Stomach (tissue), 9 donors: Measurements from ENCODE around the gene AREG. TPM values are rescaled to one million over a fixed set of nuclear protein-coding genes. Genes with fewer than 3 reads are reported as not detected.

ENCODE experiments used
- DNase-seq, 2 donors: peaks; one replicate each; pipeline versions ENCODE4 v3.0.0 to v3.0.0-alpha.2; 2013 to 2019
- H3K27ac ChIP-seq, 5 donors: fragments of 200-600 bp in 4 of 5; sonication (generic) in 4 of 5; one replicate each; pipeline ENCODE4 v1.5.1; 2013 to 2019; ENCODE audit warnings: mild to moderate bottlenecking in 1 of 5, moderate library complexity in 1 of 5
- H3K27me3 ChIP-seq, 3 donors: fragments of 200-600 bp; sonication (generic); one replicate each; pipeline ENCODE4 v1.5.1; 2017 to 2019; ENCODE audit warnings: mixed run types in 1 of 3
- H3K36me3 ChIP-seq, 4 donors: fragments of 200-600 bp; sonication (generic); 1 replicate in 3 of 4; 2 replicates in 1 of 4; pipeline ENCODE4 v1.5.1; 2016 to 2019
- H3K4me1 ChIP-seq, 4 donors: fragments of 200-600 bp; sonication (generic); one replicate each; pipeline ENCODE4 v1.5.1; 2016 to 2019
- H3K4me3 ChIP-seq, 4 donors: fragments of 200-600 bp; sonication (generic) in 3 of 4; one replicate each; pipeline ENCODE4 v1.5.1; 2016 to 2019; ENCODE audit warnings: mild to moderate bottlenecking in 1 of 4
- H3K9me3 ChIP-seq, 4 donors: fragments of 200-600 bp; sonication (generic); one replicate each; pipeline ENCODE4 v1.5.1; 2016 to 2019
- EP300 ChIP-seq: sonication (generic); formaldehyde crosslinking; IDR thresholded peaks from one replicate; pipeline ENCODE4 v1.6.1; 2017; ENCODE audit warnings: antibody characterized with exemption
- POLR2A ChIP-seq, 4 donors: fragments of 450-650 bp; IDR thresholded peaks; one replicate each; pipeline ENCODE4 v1.6.1; 2016; ENCODE audit warnings: antibody characterized with exemption in 4 of 4, control low read depth in 2 of 4, mild to moderate bottlenecking in 1 of 4, moderate library complexity in 1 of 4
- POLR2AphosphoS5 ChIP-seq, 3 donors: sonication (generic); formaldehyde crosslinking; IDR thresholded peaks; one replicate each; pipeline ENCODE4 v1.6.1; 2016; ENCODE audit warnings: antibody characterized with exemption in 3 of 3
- WGBS, 5 donors: extraction: QIAGEN DNeasy Blood & Tissue Kit in 3 of 5; methylation state at CpG; one replicate each; pipeline versions ENCODE4 v1.1.5 to v1.1.7; 2013 to 2018; 5-methylcytosine and 5-hydroxymethylcytosine counted together
- intact Hi-C: fragments of 100-400 bp; cut with DNase I; formaldehyde crosslinking; loops from one replicate; pipeline ENCODE4 v1.15.1; 2023; ENCODE audit warnings: low total_unique reads
- polyA plus RNA-seq, 3 donors: library from polyadenylated mRNA; stranded (reverse); fragments of 200-250 nt; gene quantifications; one replicate each; pipeline ENCODE4 v1.2.3, GENCODE V29; 2013
- total RNA-seq, 5 donors: library from RNA; depleted of rRNA; stranded (reverse); fragments of >200 nt; gene quantifications; one replicate each; pipeline versions ENCODE4 v1.1.0 to v1.2.3, GENCODE V29; 2014 to 2016
- TF ChIP-seq, protein P1 (sequence below), 7 experiments: fragments of 450-650 bp in 4 of 7; fragments of 200-600 bp in 3 of 7; sonication (generic) in 3 of 7; IDR thresholded peaks; one replicate each; pipeline ENCODE4 v1.5.1; 2016 to 2019; ENCODE audit warnings: antibody characterized with exemption in 7 of 7, control low read depth in 2 of 7, mild to moderate bottlenecking in 1 of 7
- donor health status: healthy with polysubstance abuse.
- donor health status: Bipolar disorder and iron deficiency.
- donor health status: healthy.

The AREG gene
- total and polyA plus RNA-seq, 8 donors, result 4.3 to 23.0 (median 14.0) TPM; not detected in 1

DNA sequence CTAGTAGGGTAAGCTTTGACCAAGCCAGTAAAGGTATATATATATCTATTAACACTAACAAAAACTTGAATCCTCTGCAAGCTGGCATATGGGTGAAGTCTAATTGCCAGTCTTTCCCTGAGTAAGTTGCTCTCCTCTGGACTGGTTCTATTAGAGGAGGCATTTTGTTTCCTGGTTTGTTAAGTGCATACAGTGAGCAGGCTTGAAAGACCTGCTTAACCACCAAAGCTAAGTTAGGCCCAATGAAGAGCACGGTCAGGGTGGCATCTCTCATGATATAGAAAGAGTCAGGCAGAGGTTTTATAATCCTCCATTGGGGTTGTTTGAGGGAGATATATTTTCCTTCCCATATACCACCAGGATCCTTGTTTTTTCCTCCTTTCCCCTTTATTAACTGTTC lies 9.6 kb upstream of the AREG start:
- H3K9me3 ChIP-seq, result no peaks in the 10 kb centered on the region
- TF ChIP-seq POLR2A (IDR thresholded peaks at IDR 0.05) (no peak), EP300 (no peak), POLR2AphosphoS5 (IDR thresholded peaks at IDR 0.05) (no peak)
- TF ChIP-seq, protein P1, sequence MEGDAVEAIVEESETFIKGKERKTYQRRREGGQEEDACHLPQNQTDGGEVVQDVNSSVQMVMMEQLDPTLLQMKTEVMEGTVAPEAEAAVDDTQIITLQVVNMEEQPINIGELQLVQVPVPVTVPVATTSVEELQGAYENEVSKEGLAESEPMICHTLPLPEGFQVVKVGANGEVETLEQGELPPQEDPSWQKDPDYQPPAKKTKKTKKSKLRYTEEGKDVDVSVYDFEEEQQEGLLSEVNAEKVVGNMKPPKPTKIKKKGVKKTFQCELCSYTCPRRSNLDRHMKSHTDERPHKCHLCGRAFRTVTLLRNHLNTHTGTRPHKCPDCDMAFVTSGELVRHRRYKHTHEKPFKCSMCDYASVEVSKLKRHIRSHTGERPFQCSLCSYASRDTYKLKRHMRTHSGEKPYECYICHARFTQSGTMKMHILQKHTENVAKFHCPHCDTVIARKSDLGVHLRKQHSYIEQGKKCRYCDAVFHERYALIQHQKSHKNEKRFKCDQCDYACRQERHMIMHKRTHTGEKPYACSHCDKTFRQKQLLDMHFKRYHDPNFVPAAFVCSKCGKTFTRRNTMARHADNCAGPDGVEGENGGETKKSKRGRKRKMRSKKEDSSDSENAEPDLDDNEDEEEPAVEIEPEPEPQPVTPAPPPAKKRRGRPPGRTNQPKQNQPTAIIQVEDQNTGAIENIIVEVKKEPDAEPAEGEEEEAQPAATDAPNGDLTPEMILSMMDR (IDR thresholded peaks at IDR 0.05), result no peak
- no peaks in the 10 kb centered on the region for H3K27me3 ChIP-seq
- no peak overlapping the region for H3K27ac ChIP-seq
- DNase-seq, result no peak
- no peaks in the 10 kb centered on the region for H3K4me1 ChIP-seq
- no peak overlapping the region for H3K4me3 ChIP-seq
- no peaks in the 10 kb centered on the region for H3K36me3 ChIP-seq
- 59 to 77% (median 70%) methylated on average over 1 of the region's 1 CpG for WGBS, 5 donors
- intact Hi-C loops, result no loop called here

GRCh38 chr4:74437866-74438265 lies 7.1 kb upstream of the AREG start:
- H3K4me1 ChIP-seq, result no peaks in the 10 kb centered on the region
- WGBS, 5 donors, result 83 to 94% (median 89%) methylated on average over 3 of the region's 3 CpGs
- no peaks in the 10 kb centered on the region for H3K27me3 ChIP-seq
- no peak overlapping the region for H3K27ac ChIP-seq
- H3K36me3 ChIP-seq, result no peaks in the 10 kb centered on the region
- no peak overlapping the region for H3K4me3 ChIP-seq
- no peaks in the 10 kb centered on the region for H3K9me3 ChIP-seq
- intact Hi-C loops, result no loop called here
- TF ChIP-seq POLR2AphosphoS5 (IDR thresholded peaks at IDR 0.05) (no peak), EP300 (no peak), POLR2A (IDR thresholded peaks at IDR 0.05) (no peak)
- TF ChIP-seq, protein P1 (IDR thresholded peaks at IDR 0.05), result no peak
- no peak for DNase-seq

- no peak for TF ChIP-seq EP300
- TF ChIP-seq, protein P1 (IDR thresholded peaks at IDR 0.05), result no peak
- no peak for TF ChIP-seq POLR2A (IDR thresholded peaks at IDR 0.05)
- no peak for TF ChIP-seq POLR2AphosphoS5 (IDR thresholded peaks at IDR 0.05)
- Histone ChIP-seq H3K27me3 (no peaks in the 10 kb centered on the region), H3K4me1 (no peaks in the 10 kb centered on the region), H3K9me3 (no peaks in the 10 kb centered on the region), H3K4me3 (no peak overlapping the region), H3K36me3 (no peaks in the 10 kb centered on the region), H3K27ac (no peak overlapping the region)
- DNase-seq, result no peak
- 85 to 100% (median 95%) methylated on average over 1 of the region's 1 CpG for WGBS, 5 donors
- intact Hi-C loops, result no loop called here
These were observed 6.3 kb upstream of the AREG start for GRCh38 chr4:74438661-74439060.

GRCh38 chr4:74439952-74440351 lies 5.0 kb upstream of the AREG start:
- Histone ChIP-seq H3K27me3 (no peaks in the 10 kb centered on the region), H3K9me3 (no peaks in the 10 kb centered on the region), H3K4me3 (no peak overlapping the region), H3K36me3 (no peaks in the 10 kb centered on the region), H3K27ac (no peak overlapping the region), H3K4me1 (peaks cover 0 to 6% (median 5%) of the 10 kb centered on the region in 4 donors)
- no peak for DNase-seq
- TF ChIP-seq EP300, result no peak
- TF ChIP-seq, protein P1 (IDR thresholded peaks at IDR 0.05), result no peak
- no peak for TF ChIP-seq POLR2AphosphoS5 (IDR thresholded peaks at IDR 0.05)
- no peak for TF ChIP-seq POLR2A (IDR thresholded peaks at IDR 0.05)
- intact Hi-C loops, result no loop called here
- WGBS, 5 donors, result 79 to 97% (median 96%) methylated on average over 7 of the region's 7 CpGs
